ENCODE results near the gene ADAMTSL1.

The ADAMTSL1 gene

DNA sequence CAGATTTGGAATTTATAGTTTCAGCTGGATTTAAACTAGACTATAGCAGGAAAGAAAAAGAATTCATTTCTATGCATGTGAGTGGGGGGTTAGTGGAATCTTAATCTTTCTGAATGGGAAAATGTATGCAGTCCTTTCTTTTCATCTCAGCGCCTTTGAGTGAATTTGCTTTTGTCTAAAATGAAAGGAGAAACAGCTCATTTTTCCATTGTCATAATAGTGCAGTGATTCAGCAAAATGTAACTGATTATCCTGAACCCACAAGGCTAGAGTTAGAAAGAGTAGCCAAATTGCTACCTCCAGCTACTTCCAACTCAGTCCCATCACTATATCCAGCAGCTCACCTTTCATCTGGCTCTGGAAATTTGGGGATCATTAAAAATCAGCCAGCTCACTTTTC is 134.4 kb downstream of the ADAMTSL1 start:
- no peak for DNase-seq

DNA sequence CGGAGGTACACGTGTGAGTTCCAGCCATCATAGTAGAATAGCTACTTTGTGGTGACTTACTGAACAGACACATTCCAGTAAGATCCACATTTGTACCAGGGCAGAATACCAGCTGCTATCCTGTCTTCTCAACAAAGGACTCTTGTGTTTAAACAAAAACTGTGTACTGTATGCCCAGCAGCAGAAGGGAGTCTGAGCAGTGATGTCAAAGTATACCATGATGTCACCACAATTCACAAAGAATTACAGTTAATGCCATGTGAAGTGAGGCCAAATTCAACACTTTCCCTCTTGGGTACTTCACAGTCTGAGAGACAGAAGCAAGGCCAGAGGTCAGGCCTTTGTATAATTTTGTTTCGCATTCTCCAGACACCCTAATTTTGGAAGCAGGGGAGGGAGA is 137.0 kb downstream of the ADAMTSL1 start:
- DNase-seq: no peak

DNA sequence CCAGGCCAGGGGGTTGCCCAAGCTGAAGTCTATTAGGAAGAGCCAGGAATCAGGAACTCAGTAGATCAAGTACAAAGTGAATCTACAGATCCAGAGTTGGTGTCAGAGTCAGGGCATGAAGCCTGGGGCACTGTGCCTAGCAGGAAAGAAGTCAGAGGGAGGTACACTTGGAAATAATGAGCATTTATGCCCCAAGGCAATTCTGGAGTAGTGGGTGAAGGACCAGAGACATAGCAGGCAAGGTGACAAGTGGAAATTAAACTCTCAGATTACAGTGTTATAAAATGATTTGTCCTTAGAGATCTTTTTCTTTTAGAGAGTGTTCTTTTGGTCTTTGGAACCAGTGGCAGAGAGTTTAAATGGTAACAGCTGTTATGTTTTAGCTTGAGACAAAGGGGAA is 138.0 kb downstream of the ADAMTSL1 start:
- DNase-seq: no peak

DNA sequence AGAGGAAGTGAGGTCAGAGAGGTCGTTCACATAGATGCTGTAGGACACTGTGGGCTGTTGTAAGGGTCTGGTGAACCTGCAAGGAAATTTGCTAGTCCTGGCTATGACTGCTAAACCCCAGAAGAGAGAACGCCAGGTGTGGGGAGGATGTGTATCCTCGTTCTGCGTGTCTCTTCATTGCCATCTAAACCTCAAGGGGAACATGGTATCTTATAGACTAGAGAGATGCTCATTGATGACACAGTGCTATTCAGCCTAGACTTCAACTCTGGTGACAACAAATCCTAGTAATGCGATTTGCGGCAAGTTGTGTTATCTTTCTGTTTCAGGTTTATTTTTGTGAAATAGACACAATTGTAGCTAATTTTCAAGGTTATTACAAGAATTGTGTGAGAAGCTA is 140.2 kb downstream of the ADAMTSL1 start:
- DNase-seq: no peak

DNA sequence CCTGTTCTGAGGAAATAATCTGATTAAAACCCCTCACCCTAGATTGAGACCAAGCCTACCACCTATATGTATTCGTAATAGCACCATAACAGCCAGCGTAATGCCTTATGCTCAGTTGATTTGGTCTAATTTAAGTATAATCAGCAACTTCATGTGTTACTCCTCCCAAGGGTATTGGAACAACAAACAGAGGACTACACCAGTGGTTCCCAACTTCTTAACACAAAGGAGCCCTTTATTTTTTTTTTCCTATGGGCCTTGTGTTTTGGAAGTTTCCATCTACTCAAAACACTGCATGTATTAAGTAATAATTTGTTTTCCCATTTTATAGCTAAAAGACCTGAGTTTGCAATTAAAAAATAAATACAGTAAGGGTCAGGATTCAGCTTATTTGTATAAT is 140.7 kb downstream of the ADAMTSL1 start:
- no peak for DNase-seq

DNA sequence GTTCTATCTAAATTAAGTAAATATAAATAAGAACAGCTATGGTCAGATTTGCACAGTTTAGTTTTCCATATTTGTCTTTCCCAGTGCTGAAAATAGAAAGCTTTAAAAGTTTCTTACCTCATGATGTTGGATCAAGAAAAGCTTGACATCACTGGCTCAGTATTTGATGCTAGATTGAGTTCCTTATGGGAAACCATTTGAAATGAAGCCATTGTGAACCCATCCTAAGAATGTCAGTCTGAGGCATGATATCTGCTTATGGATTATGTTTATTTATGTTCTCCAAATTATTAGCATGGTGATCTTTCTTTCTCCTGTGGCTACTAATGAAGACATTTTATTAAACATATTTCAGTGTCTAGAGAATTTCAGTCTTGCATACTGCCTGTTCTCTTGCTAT is 143.0 kb downstream of the ADAMTSL1 start:
- DNase-seq: no peak

DNA sequence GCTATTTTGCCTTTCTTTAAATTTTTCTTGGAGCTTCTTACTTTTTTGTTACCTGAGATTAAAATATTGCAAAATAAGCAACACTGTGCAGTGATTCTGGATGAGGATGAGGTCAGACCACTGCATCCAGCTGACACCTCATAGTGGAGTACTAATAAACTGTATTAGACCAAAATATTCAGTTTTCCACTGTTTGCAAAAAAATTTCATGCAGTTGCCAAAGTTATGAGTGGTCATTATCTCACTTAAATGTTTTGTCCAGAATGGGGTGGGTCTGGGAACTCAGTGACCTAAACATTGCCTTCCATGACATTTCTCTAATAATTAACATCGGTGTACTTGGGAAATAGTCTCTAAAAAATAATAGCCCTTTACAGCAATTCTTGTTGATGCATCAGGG is 143.8 kb downstream of the ADAMTSL1 start:
- no peak for DNase-seq

DNA sequence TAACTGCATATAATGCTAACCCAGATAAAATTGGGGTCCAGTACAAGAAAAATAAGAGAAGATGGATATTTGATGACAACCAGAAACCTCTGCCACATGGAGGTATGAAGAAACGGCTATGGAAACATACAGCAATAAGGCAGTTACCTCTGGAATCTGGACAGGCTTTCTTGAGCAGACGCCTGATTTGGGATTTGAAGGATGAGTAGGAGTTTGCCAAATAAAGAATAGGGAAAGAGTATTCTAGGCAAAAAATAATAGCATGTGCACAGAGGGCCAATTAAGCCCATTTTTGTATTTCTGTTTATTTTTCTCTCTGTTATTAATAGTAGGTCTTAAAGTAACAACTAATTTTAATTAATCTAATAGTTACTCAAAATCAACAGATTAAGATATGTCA is 144.9 kb downstream of the ADAMTSL1 start:
- DNase-seq: no peak

DNA sequence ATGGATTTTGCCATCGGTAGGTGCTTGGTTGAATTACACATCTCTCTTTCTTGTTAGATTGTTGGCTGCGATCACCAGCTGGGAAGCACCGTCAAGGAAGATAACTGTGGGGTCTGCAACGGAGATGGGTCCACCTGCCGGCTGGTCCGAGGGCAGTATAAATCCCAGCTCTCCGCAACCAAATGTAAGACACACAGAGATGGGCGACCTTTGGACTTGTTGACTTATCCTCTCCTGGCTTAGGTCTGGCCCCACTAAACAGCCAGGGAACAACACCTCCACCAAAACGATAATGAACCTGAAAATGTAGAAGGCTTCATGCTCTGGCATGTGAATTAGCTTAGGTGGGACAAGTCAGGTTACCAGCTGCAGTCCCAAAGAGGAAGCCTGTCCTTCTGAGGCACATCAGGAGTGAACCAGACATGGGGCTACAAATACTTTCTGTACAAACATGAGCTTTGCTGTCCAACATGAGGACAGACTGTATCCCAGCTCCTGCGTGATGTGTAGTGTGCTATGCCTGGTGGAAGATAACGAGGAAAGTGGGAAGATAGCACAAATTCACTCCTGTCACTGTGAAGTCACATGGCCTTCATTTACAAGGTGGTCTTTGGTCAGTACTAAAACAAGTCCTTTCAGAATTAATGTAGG is 148.4 kb downstream of the ADAMTSL1 start:
- no peak for DNase-seq

DNA sequence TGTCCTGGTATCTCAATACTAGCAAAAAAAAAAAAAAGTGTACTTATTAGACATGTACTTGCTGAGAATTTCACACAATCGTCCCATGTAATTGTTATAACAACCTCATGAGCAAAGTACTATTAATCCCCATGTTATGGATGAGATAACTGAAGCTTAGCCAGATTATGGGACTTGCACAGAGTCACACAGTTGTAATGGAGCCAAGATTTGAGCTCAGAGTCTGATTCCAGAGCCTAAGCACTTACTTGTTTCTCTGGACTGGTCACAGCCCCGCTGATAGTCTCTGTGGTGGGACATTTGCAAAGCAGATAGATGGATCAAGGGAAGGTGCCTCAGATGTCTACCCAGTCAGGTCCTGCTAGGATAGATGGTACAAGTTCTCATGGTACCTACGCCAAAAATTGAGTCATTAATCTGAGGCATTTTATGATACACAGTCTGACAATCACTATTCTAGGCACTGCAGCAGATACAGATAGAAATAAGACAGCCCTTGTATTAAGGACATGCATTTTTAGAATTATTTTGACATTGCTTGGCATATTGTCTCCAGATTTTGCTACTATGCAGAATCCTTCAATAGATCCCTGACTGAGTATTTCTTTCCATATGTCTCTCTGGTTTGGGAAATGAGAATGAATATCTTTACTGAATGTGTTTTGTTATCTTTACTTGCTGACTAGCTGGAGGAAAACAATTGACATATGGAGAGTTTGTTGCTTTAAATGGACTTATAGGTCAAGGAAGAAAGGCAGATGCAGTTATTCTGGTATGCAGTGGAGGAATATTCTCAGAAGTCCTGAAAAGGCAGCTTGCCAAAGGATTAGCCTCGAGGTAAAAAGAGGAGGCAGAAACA is 149.5 kb downstream of the ADAMTSL1 start:
- no peak for DNase-seq

DNA sequence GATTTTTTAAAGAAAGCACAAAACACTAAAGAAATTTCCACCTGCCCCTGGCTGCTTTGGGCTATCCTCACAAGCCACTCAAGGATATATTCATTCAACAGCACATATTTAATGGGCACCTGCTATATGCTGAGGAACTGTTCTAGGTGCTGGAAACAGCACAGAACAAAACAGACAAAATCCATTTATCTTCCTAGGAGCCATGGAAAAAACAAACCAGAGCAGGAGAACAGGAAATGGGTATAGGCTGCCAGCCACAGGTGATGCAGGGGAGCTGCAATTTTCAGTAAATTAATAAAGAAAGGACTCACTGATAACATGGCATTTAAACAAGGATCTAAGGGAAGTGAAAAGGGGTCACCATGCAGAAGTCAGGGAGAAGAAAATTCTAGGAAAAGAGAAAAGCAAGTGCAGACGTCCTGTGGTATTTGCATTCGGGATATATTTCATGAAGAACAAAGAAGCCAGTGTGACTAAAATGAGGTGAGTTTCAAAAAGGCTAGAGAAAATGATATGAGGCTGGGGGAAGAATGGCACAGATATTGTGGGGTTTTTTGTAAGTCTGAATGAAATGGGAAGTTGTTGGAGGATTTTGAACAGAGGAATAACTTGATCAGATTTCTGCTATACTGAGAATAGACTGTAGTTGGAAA is 152.2 kb downstream of the ADAMTSL1 start:
- DNase-seq: no peak

DNA sequence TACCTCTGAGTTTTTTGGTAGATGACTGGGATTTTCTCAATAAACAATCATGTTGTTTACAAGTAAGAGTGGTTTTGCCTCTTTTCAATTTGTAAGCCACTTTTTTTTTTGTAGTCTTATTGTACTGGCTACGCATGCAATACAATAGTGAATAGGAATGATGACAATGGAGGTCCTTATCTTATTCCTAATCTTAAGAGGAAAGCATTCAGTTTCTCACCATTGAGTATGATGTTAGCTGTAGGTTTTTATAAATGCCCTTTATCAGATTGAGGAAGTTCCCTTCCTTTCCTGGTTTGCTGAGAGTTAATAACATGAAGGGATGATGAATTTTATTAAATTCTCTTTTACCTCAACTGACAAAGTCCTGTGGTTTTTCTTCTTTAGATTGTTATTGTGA is 155.2 kb downstream of the ADAMTSL1 start:
- DNase-seq: no peak

DNA sequence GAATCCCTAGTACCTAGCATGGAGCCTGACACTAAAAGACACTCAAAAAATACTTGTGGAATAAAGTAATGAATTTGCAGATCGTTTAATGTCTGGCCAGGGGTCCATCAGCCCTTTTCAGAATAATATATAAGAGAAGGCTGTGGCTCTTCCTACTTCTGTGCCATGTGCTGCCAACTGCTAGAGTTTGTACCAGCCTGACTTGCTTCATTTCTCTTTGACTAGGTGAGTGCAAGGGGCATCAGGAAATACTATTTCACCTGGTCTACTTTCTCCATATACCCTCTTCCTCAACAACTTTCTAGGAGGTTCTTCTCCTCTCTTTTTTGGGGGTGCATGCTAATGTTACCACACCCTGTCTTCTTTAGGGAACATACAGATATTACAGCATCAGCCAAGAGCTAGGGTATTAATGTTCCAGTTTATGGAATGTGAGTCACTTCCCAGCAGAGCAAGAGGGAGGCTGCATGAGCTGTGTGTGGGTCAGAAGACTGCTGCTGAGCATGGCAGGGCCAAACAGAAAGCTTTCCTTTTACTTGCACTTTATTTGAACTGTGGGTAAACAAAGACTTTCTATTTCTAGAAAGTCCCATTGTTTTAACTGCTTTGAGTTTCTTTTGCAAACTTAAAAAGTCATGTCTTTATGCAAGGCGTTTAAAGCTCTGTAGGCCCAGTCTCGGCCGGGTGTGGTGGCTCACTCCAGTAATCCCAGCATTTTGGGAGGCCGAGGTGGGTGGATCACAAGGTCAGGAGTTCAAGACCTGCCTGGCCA is 158.9 kb downstream of the ADAMTSL1 start:
- DNase-seq: no peak

DNA sequence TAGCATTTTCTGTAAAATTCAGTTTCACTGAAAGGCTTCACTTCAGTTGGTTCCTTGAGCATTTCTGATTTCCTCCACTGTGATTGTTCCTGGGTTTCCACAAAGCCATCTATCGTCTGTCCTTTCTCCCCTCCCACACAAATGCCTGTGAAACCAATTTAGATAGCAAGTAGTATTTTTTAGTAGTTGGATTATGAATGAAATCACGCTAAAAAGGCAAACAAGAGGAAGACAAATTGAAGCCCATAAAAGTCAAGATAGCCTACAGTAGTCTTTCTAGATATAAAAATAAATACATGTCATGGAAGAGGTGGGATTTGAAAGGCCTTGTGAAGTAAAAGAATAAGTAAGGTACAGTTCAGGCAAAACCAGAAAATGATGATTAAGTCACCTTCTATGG is 162.8 kb downstream of the ADAMTSL1 start:
- DNase-seq: no peak

DNA sequence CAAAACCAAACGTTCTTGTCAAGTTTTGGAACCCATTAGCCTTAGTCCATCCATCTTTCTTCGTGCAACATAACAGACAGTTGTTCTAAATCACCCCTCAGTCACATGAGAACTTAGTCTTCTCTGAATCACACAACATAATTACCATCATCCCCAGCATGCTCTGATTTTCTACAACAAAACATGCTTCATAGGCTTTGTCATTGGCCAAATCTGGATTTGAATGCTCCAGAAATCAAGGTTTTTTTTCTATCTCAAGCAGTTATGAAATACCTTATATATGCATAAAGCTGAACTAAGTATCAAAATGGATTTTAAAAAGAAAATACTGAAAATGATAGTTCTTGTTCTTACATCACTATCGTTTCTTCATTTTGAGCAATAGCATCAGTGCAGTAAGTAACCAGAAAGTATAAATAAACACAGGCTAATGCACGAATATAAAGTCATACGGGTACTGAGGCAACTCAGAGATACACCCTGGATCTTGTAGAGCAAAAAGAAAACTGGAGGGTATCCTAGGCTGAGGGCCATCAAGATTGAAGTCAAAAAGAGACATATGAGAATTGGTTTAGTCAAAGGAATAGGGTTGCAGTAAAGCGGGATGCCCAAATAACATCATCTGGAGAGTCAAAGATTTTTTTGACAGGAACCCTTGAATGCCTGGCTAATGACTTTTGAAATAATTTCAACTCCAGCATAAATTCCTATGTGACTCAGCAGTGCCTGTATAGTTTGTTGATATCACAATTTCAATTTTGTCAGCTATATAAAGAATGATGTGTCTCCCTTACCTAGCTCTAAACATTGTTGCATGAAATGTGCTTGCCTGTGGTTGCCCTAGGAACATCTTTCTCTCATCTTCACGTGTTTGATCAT is 164.7 kb downstream of the ADAMTSL1 start:
- DNase-seq: no peak

DNA sequence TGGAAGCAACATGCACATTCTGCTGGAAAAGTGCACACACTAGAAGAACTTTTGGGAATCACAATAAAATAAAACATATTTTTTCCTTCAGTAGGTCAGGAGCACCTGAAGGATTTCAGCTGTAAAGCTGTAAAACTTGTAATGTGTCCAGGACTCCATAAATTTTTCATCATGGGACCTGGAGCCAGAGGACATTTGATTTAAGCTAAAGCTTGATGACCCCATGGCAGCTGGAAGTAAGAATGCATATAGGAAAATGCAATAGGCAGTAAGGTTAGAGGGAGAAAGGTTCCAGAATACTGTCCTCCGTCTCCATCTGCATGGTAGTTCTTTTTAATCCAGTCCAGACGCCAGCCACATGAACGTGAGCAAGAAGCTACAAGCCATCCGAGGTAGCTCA is 166.0 kb downstream of the ADAMTSL1 start:
- no peak for DNase-seq

DNA sequence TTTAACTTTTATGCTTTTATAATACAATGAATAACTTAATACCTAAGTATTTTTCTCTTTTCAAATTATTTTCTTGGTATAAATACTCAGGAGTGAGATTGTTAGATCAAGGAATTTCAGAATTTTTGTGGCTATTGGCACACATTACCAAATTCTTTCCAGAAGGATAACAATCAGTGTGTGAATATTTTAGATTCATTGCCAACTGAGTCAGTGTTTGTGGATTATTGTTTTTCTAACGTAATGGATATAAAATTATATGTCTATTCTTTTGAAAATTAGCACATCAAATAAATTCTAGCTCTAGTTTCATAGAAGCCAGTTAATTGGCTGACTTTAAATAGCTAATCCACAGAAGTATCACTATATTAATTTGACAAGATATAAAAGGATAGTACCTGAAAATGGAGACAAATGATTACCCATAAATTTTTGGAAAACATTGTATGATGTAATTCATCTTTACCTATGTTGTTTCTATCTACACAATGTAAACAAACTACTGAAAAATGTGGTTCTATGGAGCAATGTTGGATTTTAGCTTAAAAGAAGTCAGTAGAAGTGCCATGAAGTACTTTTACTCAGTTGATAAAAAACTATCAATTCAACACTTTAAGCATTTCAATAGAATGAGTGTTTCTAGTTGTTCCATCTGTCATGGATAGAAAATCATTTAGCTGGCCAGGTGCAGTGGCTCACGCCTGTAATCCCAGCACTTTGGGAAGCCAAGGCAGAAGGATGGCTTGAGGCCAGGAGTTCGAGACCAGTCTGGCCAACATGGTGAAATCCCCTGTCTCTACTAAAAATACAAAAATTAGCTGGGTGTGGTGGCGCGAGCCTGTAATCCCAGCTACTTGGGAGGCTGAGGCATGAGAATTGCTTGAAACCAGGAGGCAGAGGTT is 185.1 kb downstream of the ADAMTSL1 start:
- DNase-seq: no peak

DNA sequence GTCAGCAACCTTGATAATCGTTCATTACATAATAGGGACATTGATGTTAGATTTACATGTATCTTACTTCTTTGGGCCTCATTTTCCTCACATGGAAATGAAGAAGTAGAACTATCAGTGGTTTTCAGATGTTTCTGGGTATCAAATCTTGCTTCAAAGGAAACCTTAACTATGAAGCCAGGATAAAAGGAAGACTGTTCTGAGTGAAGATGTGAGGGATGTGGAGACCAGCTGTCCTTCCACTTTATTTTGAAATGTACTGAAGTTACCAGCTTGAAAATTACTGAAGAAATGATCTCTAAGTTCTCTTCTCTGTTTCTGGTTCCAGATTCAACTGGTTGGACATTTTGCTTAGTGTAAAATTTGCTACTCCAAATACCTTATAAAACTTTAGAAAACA is 186.0 kb downstream of the ADAMTSL1 start:
- no peak for DNase-seq

DNA sequence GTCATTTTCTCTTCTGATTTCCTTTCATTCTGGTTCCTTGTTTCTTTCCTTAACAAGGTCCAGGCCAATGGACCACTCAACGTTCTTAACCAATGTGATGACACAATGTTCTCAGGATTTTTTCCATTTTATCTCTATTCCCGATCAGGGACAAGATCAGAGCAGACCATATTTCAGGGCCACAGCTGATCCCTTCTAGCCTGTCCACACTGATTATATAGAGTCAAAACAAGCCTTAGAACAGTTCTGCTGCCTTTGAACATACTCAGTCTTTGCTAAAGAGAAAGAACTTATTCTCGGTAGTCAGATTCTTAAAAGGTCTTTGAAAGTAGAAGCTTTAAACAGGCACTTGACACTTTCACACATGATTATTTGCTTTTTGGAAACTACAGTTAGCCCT is 188.4 kb downstream of the ADAMTSL1 start:
- no peak for DNase-seq

DNA sequence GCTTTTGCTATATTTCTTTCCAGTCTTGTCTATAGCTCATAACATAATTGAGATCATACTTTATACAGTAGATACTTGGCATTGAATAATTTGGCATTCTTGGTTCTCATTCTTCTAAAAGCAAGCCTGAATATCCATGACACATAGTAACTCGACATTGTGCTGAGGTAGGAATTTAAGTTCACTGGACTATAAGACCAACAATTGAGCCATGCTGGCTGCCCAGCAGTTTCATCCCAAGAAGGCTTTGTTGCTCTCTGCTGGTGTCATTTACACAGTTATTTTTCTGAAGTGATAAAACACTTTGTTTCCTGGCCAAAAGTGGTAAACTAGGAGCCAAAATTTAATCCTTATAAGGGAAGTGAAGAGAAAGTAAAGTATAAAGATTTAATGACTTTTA is 192.0 kb downstream of the ADAMTSL1 start:
- no peak for DNase-seq

DNA sequence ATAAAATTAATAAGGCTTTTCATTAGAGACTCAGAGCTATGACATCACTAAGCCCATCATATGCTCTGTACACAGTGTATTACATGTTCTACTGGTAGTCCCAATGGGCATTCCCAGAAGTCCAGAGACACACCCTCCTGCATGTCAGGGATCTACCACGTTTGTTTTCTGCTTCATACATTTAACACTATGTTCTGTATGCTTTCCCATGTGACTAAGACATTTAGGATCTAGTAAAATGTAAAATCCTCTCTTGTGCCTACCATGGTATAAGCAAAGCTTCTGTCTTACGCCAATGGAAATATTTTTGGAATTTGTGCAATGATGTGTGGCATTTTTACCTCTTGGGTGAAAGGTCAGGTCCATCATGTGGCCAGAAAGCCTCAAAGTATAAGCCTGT is 192.4 kb downstream of the ADAMTSL1 start:
- DNase-seq: no peak
